IPS-15b (cell line): Measurements from ENCODE around the gene CGNL1.
A peak's percentile ranks its signal among the peaks of the same experiment; 100 is the strongest.

Experiments
- H3K27me3 ChIP-seq: one replicate; pipeline ENCODE4 v1.6.1; 2013; ENCODE audit warnings: low read length; ENCODE audit not compliant: control insufficient read depth, insufficient read depth
- H3K36me3 ChIP-seq: one replicate; pipeline ENCODE4 v1.6.1; 2013; ENCODE audit warnings: low read length; ENCODE audit not compliant: control insufficient read depth, insufficient read depth
- H3K4me1 ChIP-seq: one replicate; pipeline ENCODE4 v1.6.1; 2013; ENCODE audit warnings: mild to moderate bottlenecking, low read length; ENCODE audit not compliant: control insufficient read depth, insufficient read depth
- H3K4me3 ChIP-seq: one replicate; pipeline ENCODE4 v1.5.1; 2013; ENCODE audit warnings: low read depth, low read length
- H3K9ac ChIP-seq: one replicate; pipeline ENCODE4 v1.6.1; 2013; ENCODE audit warnings: low read depth, mild to moderate bottlenecking, low read length
- H3K9me3 ChIP-seq: one replicate; pipeline ENCODE4 v1.6.1; 2013; ENCODE audit warnings: mild to moderate bottlenecking, low read length; ENCODE audit not compliant: control insufficient read depth, insufficient read depth

The CGNL1 gene

DNA sequence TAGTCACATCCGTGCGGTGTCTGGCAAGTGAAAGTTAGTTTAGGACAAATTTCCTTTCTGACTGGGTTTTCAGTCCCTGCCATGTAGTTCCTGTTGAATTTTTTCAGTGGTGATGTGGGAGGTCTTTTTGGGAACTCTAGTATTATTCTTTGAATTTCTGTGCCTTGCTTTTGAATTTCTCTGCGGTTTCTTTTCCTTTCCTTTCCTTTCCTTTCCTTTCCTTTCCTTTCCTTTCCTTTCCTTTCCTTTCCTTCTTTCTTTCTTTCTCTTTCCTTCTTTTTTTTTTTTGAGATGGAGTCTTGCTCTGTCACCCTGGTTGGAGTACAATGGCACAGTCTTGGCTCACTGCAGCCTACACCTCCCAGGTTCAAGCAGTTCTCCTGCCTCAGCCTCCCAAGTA lies 88.2 kb downstream of the CGNL1 start:
- Histone ChIP-seq H3K27me3 (no peaks in the 10 kb centered on the region), H3K4me3 (no peak overlapping the region), H3K4me1 (no peaks in the 10 kb centered on the region), H3K9ac (no peak overlapping the region), H3K36me3 (peaks cover 15% of the 10 kb centered on the region), H3K9me3 (no peaks in the 10 kb centered on the region)

DNA sequence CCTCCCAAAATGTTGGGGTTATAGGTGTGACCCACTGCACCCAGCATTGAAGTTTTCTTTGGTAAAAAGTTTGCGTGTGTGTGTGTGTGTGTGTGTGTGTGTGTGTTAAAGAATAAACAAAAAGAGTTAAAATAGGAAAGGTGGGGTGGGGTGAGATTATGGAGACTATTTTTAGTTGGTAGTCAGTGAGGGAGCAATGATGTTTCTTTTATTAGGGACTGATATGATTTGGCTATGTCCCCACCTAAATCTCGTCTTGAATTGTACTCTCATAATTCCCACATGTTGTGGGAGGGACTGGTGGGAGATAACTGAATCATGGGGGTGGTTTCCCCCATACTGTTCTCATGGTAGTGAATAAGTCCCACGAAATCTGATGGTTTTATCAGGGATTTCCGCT lies 92.2 kb downstream of the CGNL1 start:
- no peaks in the 10 kb centered on the region for H3K4me1 ChIP-seq
- H3K4me3 ChIP-seq, result no peak overlapping the region
- no peak overlapping the region for H3K9ac ChIP-seq
- H3K9me3 ChIP-seq, result no peaks in the 10 kb centered on the region
- H3K36me3 ChIP-seq, result peaks cover 5% of the 10 kb centered on the region
- H3K27me3 ChIP-seq, result no peaks in the 10 kb centered on the region

DNA sequence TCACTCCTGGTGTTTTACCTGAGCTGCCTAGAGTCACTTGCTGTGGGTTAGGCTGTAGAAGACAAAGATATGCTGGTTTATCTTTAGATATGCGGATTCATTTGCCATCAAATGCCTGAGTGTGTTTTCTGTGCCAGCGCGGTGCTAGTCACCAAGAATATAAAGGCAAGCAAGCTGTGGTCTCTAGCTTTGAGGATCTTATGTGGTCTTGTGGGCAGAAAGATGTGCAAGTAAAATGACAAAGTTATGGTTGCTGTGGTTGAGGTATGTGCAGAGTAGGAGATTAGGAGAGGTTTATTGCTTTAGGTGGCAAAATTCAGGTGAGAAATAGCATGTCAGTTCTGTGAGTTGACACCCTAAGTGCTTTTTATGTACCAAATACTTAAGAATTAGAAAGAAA lies 94.2 kb downstream of the CGNL1 start:
- Histone ChIP-seq H3K4me3 (no peak overlapping the region), H3K9me3 (no peaks in the 10 kb centered on the region), H3K4me1 (no peaks in the 10 kb centered on the region), H3K9ac (no peak overlapping the region), H3K27me3 (no peaks in the 10 kb centered on the region), H3K36me3 (no peaks in the 10 kb centered on the region)

DNA sequence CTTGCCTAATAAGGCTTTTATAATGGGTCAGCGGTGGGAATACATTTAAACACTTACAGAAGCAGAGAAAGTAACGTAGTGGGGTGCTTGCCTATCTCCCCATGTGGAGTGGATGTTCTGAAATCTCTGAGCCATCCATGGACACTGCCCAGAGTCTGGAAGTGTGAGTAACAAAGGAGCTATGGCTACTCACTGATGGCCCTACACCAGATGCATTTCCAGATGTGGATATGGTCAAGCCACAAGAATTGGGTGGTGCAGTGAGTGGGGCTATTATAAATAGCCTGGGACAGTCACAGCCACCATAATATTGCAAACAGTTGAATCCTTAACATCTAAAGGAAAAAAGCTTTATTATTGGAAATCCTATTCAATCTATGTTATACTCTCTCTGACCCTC lies 96.6 kb downstream of the CGNL1 start:
- Histone ChIP-seq H3K4me3 (no peak overlapping the region), H3K9ac (no peak overlapping the region), H3K4me1 (peaks cover 2% of the 10 kb centered on the region), H3K9me3 (no peaks in the 10 kb centered on the region), H3K27me3 (no peaks in the 10 kb centered on the region), H3K36me3 (no peaks in the 10 kb centered on the region)

DNA sequence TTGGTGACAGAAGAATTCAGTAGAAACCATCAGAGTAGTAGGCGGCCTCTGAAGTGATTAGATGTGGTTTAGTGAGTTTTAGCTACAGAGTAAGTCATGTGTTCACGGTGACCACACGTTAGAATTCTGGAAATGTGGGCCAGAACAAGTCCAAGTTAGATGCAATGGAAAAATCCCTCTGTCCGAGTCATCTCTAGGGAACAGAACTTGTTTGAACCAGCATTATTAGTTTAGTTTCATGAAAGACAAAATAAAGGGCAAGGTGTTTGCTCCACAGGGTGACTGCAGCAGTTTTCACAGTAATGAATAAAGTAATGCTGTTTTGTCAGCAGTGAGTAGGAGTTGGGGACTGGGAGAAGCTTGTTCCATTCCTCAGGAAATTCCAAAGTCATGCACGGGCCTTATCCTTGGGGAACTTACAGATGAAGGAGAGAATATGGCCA lies 100.2 kb downstream of the CGNL1 start:
- peaks cover 7% of the 10 kb centered on the region for H3K4me1 ChIP-seq
- no peaks in the 10 kb centered on the region for H3K9me3 ChIP-seq
- H3K27me3 ChIP-seq, result no peaks in the 10 kb centered on the region
- H3K9ac ChIP-seq, result no peak overlapping the region
- no peak overlapping the region for H3K4me3 ChIP-seq
- H3K36me3 ChIP-seq, result no peaks in the 10 kb centered on the region

DNA sequence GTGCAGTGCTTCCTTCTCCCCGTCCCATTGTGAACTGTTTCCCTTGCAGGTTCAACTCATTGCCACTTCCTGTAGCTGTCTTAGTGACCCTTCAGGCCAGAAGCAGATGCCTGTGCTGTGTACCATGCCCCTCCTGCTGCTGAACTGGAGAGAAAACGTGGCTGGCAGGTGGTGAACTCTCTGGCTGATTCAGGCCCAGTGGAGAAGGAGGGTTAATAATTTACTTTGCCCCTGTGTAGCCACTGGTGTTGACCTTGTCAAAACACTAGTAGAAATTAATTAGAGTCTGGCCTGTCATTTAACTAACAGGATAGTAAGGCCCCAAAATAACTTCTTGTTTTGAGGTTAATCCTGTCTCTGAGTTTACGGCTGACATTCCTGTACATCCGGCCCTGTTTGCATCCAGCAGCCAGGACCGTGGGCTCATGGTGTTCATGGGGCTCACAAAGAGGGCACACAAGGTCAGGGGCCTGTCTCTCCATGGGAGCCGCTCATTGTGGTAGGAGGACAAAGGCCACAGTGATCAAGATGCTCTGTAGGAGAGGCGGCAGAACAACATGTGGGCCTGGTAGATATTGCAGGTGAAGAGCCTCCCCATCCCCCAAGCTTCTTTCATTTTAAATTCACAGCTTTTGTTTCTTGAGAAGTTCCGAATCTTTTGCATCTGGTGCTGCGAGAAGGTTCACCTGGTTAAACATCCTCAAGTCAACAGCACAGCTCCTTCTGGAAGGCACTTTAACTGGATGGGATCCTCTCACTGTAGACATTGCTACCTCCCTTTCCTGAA lies 101.6 kb downstream of the CGNL1 start:
- Histone ChIP-seq H3K4me1 (peaks cover 7% of the 10 kb centered on the region), H3K9me3 (no peaks in the 10 kb centered on the region), H3K9ac (peak overlapping the region; percentile 4), H3K4me3 (no peak overlapping the region), H3K27me3 (no peaks in the 10 kb centered on the region), H3K36me3 (no peaks in the 10 kb centered on the region)

DNA sequence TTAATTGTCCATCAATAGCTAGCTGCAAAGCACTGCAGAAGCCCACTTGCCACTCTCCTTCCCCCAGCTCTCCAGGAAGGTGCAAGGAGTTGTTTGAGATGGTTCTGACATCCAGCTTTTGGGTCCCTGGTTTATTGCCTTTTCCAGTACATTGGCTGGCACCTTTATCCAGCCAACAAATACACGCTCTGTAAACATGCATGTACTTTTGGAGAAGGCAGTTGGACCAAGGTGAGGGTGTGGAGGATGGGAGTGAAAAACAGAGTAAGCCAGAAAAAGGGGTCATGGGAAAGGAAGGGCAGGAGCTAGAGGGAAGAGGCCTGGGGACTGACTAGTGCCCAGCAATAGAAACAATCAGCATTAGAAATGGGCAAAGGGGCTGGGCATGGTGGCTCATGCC lies 102.7 kb downstream of the CGNL1 start:
- no peaks in the 10 kb centered on the region for H3K36me3 ChIP-seq
- no peaks in the 10 kb centered on the region for H3K27me3 ChIP-seq
- H3K4me1 ChIP-seq, result peaks cover 7% of the 10 kb centered on the region
- no peaks in the 10 kb centered on the region for H3K9me3 ChIP-seq
- no peak overlapping the region for H3K9ac ChIP-seq
- H3K4me3 ChIP-seq, result no peak overlapping the region

DNA sequence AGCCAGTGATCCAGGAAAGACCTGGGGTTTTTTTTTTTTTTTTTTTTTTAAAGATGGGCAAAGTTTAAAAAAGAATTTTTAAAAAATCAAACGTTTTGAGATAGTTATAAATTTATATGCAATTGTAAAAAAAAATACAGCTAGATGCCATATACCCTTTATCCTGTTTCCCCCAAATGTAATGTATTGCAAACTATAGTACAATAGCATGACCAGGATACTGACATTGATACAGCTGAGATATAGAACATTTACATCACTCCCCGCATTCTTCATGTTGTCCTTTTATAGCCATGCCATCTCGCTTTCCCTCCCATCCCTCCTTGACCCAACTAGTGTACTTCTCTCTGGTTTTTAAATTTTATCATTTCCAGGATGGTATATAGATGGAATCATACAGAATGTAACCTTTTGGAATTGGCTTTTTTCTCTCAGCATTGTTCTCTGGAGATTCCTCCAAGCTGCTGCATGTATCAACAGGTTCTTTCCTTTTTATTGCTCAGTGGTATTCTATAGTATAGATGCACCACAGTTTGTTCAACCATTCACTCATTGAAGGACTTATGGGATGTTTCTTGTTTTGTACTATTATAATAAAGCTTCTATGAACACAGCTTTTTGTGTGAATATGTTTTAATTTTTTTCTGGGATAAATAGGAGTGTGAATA lies 104.9 kb downstream of the CGNL1 start:
- Histone ChIP-seq H3K4me1 (peaks cover 7% of the 10 kb centered on the region), H3K9ac (no peak overlapping the region), H3K27me3 (no peaks in the 10 kb centered on the region), H3K4me3 (no peak overlapping the region), H3K36me3 (no peaks in the 10 kb centered on the region), H3K9me3 (no peaks in the 10 kb centered on the region)

DNA sequence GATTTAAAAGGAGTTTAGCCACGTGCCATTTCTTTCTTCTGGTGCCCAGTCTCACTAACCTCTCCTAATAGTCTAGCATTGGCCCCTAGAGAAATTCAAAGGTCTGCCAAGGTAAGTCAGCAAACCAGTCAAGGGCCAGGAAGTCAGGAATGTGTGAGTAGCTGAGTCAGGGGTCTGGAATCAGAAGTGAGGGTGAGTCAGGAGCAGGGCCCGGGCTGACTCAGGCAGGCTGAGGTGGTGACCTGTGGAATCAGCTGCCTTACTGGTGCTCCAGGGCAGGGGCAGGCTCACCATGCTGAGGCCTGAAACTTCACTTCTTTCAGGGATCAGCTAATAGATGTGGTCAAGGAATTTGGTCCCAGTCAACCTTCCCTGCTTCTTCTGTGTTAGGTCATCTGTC lies 109.6 kb downstream of the CGNL1 start:
- Histone ChIP-seq H3K4me1 (no peaks in the 10 kb centered on the region), H3K36me3 (no peaks in the 10 kb centered on the region), H3K9me3 (no peaks in the 10 kb centered on the region), H3K27me3 (no peaks in the 10 kb centered on the region), H3K4me3 (no peak overlapping the region), H3K9ac (no peak overlapping the region)

DNA sequence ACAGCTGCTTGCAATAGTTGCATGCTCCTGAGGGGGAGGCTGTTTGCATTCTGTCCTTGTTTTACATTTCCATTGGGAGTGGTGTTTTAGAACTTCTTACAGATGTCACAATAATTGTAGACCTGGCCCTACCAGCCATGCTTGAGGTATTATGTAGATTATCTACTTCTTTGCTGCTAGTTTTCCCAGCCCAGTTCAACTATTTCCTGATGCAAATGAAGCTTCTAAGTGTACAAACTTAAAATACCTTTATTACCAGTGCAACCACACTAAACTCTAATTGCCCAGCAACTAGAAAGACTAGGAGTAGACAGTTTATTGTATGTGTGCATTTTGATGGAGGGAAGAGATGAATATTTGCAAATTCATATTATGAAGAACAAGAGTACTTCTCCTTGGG lies 110.5 kb downstream of the CGNL1 start:
- Histone ChIP-seq H3K4me1 (no peaks in the 10 kb centered on the region), H3K36me3 (no peaks in the 10 kb centered on the region), H3K9ac (no peak overlapping the region), H3K9me3 (no peaks in the 10 kb centered on the region), H3K27me3 (no peaks in the 10 kb centered on the region), H3K4me3 (no peak overlapping the region)

DNA sequence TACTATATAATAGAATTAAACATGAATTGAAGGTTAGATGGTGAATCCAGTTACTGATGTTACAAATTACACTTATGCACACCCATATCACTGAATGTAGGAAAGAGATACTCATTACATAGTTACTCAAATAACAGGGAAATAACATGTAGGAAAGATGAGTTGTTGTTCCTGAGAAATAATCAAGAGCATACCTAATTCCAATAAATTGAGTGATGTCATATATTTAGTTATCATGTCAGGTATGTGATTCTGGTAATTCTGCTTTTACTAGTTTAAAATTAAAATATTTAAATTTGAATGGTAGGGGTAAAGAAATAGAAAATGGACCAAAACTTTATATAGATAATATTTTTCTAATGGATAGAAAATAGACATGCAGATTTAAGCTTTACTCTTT lies 112.8 kb downstream of the CGNL1 start:
- no peak overlapping the region for H3K4me3 ChIP-seq
- no peaks in the 10 kb centered on the region for H3K27me3 ChIP-seq
- no peaks in the 10 kb centered on the region for H3K36me3 ChIP-seq
- H3K9ac ChIP-seq, result no peak overlapping the region
- no peaks in the 10 kb centered on the region for H3K9me3 ChIP-seq
- H3K4me1 ChIP-seq, result no peaks in the 10 kb centered on the region

DNA sequence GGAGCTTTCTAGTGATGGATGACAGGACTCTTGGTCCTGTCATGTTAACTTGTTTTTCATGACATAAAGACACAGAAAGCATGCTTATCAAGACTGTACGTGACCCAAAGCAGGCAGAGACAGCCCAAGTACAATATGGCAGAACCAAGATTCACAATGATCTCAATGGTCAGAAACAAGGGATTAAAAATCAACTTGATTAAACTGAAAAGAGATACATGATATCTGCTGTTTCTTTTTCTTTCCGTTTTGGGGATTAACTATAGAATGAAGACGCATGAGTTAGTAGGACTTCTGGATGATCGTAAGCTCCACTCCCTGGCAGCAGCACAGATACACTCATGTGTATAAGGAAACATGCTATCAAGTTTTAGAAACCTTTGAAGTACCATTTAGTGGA lies 117.0 kb downstream of the CGNL1 start:
- Histone ChIP-seq H3K36me3 (no peaks in the 10 kb centered on the region), H3K4me3 (no peak overlapping the region), H3K9me3 (no peaks in the 10 kb centered on the region), H3K9ac (no peak overlapping the region), H3K27me3 (no peaks in the 10 kb centered on the region), H3K4me1 (no peaks in the 10 kb centered on the region)
